ENCODE results near the gene TMEM132E.

GRCh38 chr17:34651402-34651811 is 72.0 kb downstream of the TMEM132E start:
- no peak for TF ChIP-seq ZNF747 (tag by site-specific recombination; IDR thresholded peaks at IDR 0.05)
- no peak for TF ChIP-seq ZNF23 (tag by site-specific recombination; IDR thresholded peaks at IDR 0.05; ENCODE audit: borderline replicate concordance)
- TF ChIP-seq ZNF302 (tag by site-specific recombination; IDR thresholded peaks at IDR 0.05; ENCODE audit: low read depth): no peak

Data from HEK293 (cell line).